Adrenal gland (tissue), 5 donors: Measurements from ENCODE around the gene SPPL2A.

Experiments used
- CTCF ChIP-seq, 6 experiments: fragments of 450-650 bp in 4 of 6; fragments of 200-600 bp in 2 of 6; sonication (generic) in 1 of 6; IDR thresholded peaks; 1 replicate in 5 of 6; 2 replicates in 1 of 6; pipeline versions ENCODE4 v1.5.1 to v1.8.0; 2016 to 2021; ENCODE audit warnings: antibody characterized with exemption in 6 of 6, mild to moderate bottlenecking in 2 of 6, moderate library complexity in 1 of 6
- POLR2A ChIP-seq, 2 donors: fragments of 450-650 bp; IDR thresholded peaks; one replicate each; pipeline ENCODE4 v1.6.1; 2017; ENCODE audit warnings: antibody characterized with exemption in 2 of 2, mild to moderate bottlenecking in 2 of 2, moderate library complexity in 1 of 2
- donor health status: DM: no; HTN: no; CAD: no.

- no peak for TF ChIP-seq CTCF (IDR thresholded peaks at IDR 0.05)
- no peak for TF ChIP-seq POLR2A (IDR thresholded peaks at IDR 0.05)
Observed at GRCh38 chr15:50697109-50697797, 68.3 kb downstream of the SPPL2A start.
